22Rv1 (cell line): ENCODE measurements around the gene FRMD3.

ENCODE experiments used
- CTCF ChIP-seq: fragments of 450-650 bp; IDR thresholded peaks from 2 replicates; pipeline ENCODE4 v1.5.1; 2017; ENCODE audit warnings: mild to moderate bottlenecking
- ZFX ChIP-seq: fragments of 450-650 bp; IDR thresholded peaks from 2 replicates; pipeline ENCODE4 v1.6.1; 2017; ENCODE audit warnings: antibody characterized with exemption, borderline replicate concordance

- TF ChIP-seq CTCF (no peak), ZFX (no peak)
Observed at GRCh38 chr9:83349031-83349430, 189.2 kb downstream of the FRMD3 start.
